OCI-LY7 (cell line): ENCODE measurements around the gene NIT2. TPM values are rescaled to one million over a fixed set of nuclear protein-coding genes. Genes with fewer than 3 reads are reported as not detected.
A peak's percentile ranks its signal among the peaks of the same experiment; 100 is the strongest.

ENCODE experiments used
- BruUV-seq: library from RNA; stranded (reverse); fragments of 400-500 nt; replicated peaks from 2 replicates; lab custom pipeline; 2021; lab: Mats Ljungman, UMichigan
- CTCF ChIA-PET: fragments of 300-600 bp; sonication (Branson Sonifier 250); formaldehyde crosslinking; loops from one replicate; lab custom pipeline; 2022; ENCODE audit warnings: antibody characterized with exemption; ENCODE audit not compliant: unreplicated experiment; lab: Charles Lee
- POLR2A ChIA-PET: fragments of 300-600 bp; sonication (Branson Sonifier 250); formaldehyde crosslinking; loops from one replicate; lab custom pipeline; 2022; ENCODE audit warnings: antibody characterized with exemption; lab: Charles Lee
- DNase-seq: peaks from one replicate; pipeline ENCODE4 v3.0.0-alpha.2; 2015; ENCODE audit warnings: low spot score
- H2AFZ ChIP-seq: fragments of 200-600 bp; sonication (generic), shearing (Covaris generic); 2 replicates; pipeline ENCODE4 v1.6.1; 2014; ENCODE audit warnings: mild to moderate bottlenecking, antibody characterized with exemption, low read length, moderate library complexity
- H3K27ac ChIP-seq: fragments of 200-600 bp; sonication (generic); 2 replicates; pipeline ENCODE4 v1.5.1; 2014; ENCODE audit warnings: mixed run types, low read depth, mild to moderate bottlenecking, moderate library complexity, low read length, inconsistent platforms; ENCODE audit not compliant: poor library complexity, severe bottlenecking
- H3K36me3 ChIP-seq: fragments of 200-600 bp; sonication (generic); 2 replicates; pipeline ENCODE4 v1.6.1; 2014; ENCODE audit warnings: mild to moderate bottlenecking, antibody characterized with exemption, low read length, moderate library complexity, mixed read lengths; ENCODE audit not compliant: insufficient read depth
- H3K4me1 ChIP-seq: fragments of 200-600 bp; sonication (generic); 2 replicates; pipeline ENCODE4 v1.5.1; 2014; ENCODE audit warnings: mild to moderate bottlenecking, low read length; ENCODE audit not compliant: insufficient read depth, poor library complexity, severe bottlenecking
- H3K4me2 ChIP-seq: fragments of 200-600 bp; sonication (generic); 2 replicates; pipeline ENCODE4 v1.6.1; 2014; ENCODE audit warnings: mild to moderate bottlenecking, low read length
- H3K4me3 ChIP-seq: fragments of 200-600 bp; sonication (generic); 2 replicates; pipeline ENCODE4 v1.5.1; 2014; ENCODE audit warnings: mild to moderate bottlenecking, low read depth, low read length; ENCODE audit not compliant: poor library complexity, severe bottlenecking
- H3K79me2 ChIP-seq: fragments of 200-600 bp; sonication (generic); 2 replicates; pipeline ENCODE4 v1.6.1; 2016; ENCODE audit warnings: low read depth, mild to moderate bottlenecking, low read length, moderate library complexity, mixed read lengths; ENCODE audit not compliant: insufficient read depth
- H3K9me2 ChIP-seq: fragments of 200-600 bp; sonication (generic); 2 replicates; pipeline ENCODE4 v1.6.1; 2016; ENCODE audit warnings: mild to moderate bottlenecking, low read length, mixed read lengths; ENCODE audit not compliant: insufficient read depth
- H3K9me3 ChIP-seq: fragments of 200-600 bp; sonication (generic); 2 replicates; pipeline ENCODE4 v1.6.1; 2014; ENCODE audit warnings: mild to moderate bottlenecking, mixed run types, low read length, mixed read lengths
- H4K20me1 ChIP-seq: fragments of 200-600 bp; sonication (generic); 2 replicates; pipeline ENCODE4 v1.6.1; 2014; ENCODE audit warnings: mild to moderate bottlenecking, antibody characterized with exemption, low read length, moderate library complexity, mixed read lengths; ENCODE audit not compliant: insufficient read depth
- EZH2phosphoT487 ChIP-seq: fragments of 200-600 bp; sonication (generic); IDR thresholded peaks from 2 replicates; pipeline ENCODE4 v1.6.1; 2018; ENCODE audit warnings: low read depth, borderline replicate concordance, mild to moderate bottlenecking, mixed run types, antibody characterized with exemption, low read length, moderate library complexity, mixed read lengths
- intact Hi-C: fragments of 100-400 bp; cut with micrococcal nuclease; formaldehyde crosslinking; loops from one replicate; pipeline ENCODE4 v1.10.0; 2022; ENCODE audit not compliant: unreplicated experiment
- total RNA-seq, 2 experiments: library from RNA; depleted of rRNA in 1 of 2; stranded (reverse); fragments of >200 nt in 1 of 2; shearing (Covaris generic) in 1 of 2; gene quantifications; 2 replicates each; pipeline ENCODE4 v1.2.3, GENCODE V29; 2014 to 2022
- TF ChIP-seq, protein P1 (sequence below): fragments of 200-600 bp; sonication (generic); conservative IDR thresholded peaks from 2 replicates; pipeline ENCODE4 v1.5.1; 2014; ENCODE audit warnings: mild to moderate bottlenecking, antibody characterized with exemption, low read length, moderate library complexity, mixed read lengths

NIT2 gene
- total RNA-seq, 2 experiments from 2014 or later = 34.6 to 42.1 TPM

DNA sequence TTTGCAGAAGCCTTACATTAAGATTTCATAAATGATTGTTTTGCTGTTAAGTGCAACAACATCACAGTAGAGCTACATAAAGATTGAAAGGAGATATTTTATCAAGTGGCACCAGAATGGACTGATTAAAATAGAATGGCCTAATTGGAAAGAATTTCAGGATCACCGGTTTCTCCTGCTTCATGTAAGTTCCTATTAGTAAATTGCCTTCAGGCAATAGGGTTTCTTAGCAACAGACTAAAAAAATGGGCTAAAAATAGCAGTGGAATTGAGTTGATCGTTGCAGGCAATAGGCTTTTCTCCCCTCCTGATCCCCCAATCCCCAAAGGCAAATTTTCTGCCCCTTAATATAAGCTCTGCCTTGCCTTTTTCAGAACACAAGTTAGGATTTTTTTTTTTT is 67.7 kb downstream of the NIT2 start:
- Histone ChIP-seq H4K20me1 (peaks cover 13% of the 10 kb centered on the region), H3K9me2 (no peaks in the 10 kb centered on the region), H3K36me3 (peaks cover 26% of the 10 kb centered on the region), H3K79me2 (peaks cover 84% of the 10 kb centered on the region), H3K4me1 (peaks cover 23% of the 10 kb centered on the region), H3K4me2 (peak overlapping the region; percentile 88), H3K9me3 (peaks cover 6% of the 10 kb centered on the region), H3K4me3 (peak overlapping the region; percentile 93), H2AFZ (peak overlapping the region; percentile 62; the same call in 1 of the 2 replicates), H3K27ac (peak overlapping the region; percentile 81)
- TF ChIP-seq, protein P1, sequence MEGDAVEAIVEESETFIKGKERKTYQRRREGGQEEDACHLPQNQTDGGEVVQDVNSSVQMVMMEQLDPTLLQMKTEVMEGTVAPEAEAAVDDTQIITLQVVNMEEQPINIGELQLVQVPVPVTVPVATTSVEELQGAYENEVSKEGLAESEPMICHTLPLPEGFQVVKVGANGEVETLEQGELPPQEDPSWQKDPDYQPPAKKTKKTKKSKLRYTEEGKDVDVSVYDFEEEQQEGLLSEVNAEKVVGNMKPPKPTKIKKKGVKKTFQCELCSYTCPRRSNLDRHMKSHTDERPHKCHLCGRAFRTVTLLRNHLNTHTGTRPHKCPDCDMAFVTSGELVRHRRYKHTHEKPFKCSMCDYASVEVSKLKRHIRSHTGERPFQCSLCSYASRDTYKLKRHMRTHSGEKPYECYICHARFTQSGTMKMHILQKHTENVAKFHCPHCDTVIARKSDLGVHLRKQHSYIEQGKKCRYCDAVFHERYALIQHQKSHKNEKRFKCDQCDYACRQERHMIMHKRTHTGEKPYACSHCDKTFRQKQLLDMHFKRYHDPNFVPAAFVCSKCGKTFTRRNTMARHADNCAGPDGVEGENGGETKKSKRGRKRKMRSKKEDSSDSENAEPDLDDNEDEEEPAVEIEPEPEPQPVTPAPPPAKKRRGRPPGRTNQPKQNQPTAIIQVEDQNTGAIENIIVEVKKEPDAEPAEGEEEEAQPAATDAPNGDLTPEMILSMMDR = no peak
- no peak for TF ChIP-seq EZH2phosphoT487
- ChIA-PET POLR2A (interaction anchor here (0.7 to 2.7 kb wide), 16 partner anchors 8 to 142 kb away, joined by 3 to 13 read pairs (median 5); partner anchors contain the start of genes NIT2 and TBC1D23), CTCF (interaction anchor here (0.6 kb wide), 1 partner anchor 1172 kb away, joined by 4 read pairs; the partner anchor contains the start of gene PCNP)
- no TSS peak for BruUV-seq
- intact Hi-C loops = loop anchor here (5.0 to 10.0 kb wide), 2 partner anchors 310 to 1163 kb away; partner anchors contain the start of gene TRMT10C
- DNase-seq = peak; percentile 27

DNA sequence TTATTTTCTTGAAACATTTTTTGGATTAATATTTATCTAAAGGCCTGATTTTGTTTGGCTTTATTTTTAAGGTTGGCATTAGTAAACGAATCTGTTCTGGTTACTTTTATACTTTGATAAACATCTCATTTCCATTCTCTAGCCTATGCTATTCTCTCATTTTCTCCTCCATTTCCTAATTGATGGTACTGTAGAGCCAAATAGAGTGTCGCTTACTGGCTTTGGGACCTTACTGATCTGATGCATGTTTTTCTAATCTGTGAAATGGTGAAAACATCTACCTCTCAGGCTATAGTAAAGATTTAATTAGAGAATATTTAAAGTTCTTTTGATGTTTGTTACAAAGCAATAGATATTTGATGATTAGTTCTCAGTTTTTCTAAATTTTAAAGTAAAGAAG is 68.3 kb downstream of the NIT2 start:
- Histone ChIP-seq H2AFZ (no peak overlapping the region), H3K4me1 (peaks cover 23% of the 10 kb centered on the region), H3K9me3 (peaks cover 13% of the 10 kb centered on the region), H3K79me2 (peaks cover 84% of the 10 kb centered on the region), H3K9me2 (no peaks in the 10 kb centered on the region), H3K36me3 (peaks cover 27% of the 10 kb centered on the region), H3K27ac (peak overlapping the region; percentile 81), H4K20me1 (peaks cover 13% of the 10 kb centered on the region), H3K4me3 (peak overlapping the region; percentile 93), H3K4me2 (peak overlapping the region; percentile 88)
- POLR2A ChIA-PET = interaction anchor here (0.7 to 2.7 kb wide), 4 partner anchors 16 to 132 kb away, joined by 3 to 13 read pairs (median 3); no protein-coding TSS in a partner anchor
- DNase-seq = peak; percentile 5
- no peak for TF ChIP-seq EZH2phosphoT487
- TF ChIP-seq, protein P1 = no peak
- BruUV-seq = no TSS peak
- CTCF ChIA-PET = no interaction called here
- intact Hi-C loops = loop anchor here (5.0 to 10.0 kb wide), 2 partner anchors 309 to 1162 kb away; partner anchors contain the start of gene TRMT10C
